HUES48 (cell line): ENCODE measurements around the gene DYNLL1.

Experiments
- H3K27ac ChIP-seq: one replicate; pipeline ENCODE4 v1.7.0; 2013; ENCODE audit warnings: low read depth, low read length, inconsistent platforms
- H3K27me3 ChIP-seq: 2 replicates; pipeline ENCODE4 v1.6.1; 2013; ENCODE audit warnings: mild to moderate bottlenecking, low read length; ENCODE audit not compliant: control insufficient read depth, insufficient read depth
- H3K36me3 ChIP-seq: 2 replicates; pipeline ENCODE4 v1.6.1; 2013; ENCODE audit warnings: low read length; ENCODE audit not compliant: control insufficient read depth, insufficient read depth
- H3K4me1 ChIP-seq: 2 replicates; pipeline ENCODE4 v1.6.1; 2013; ENCODE audit warnings: mild to moderate bottlenecking, low read length; ENCODE audit not compliant: control insufficient read depth, insufficient read depth
- H3K4me3 ChIP-seq: 2 replicates; pipeline ENCODE4 v1.5.1; 2013; ENCODE audit warnings: mild to moderate bottlenecking, low read depth, low read length
- H3K9ac ChIP-seq: 2 replicates; pipeline ENCODE4 v1.6.1; 2013; ENCODE audit warnings: mild to moderate bottlenecking, low read depth, low read length, moderate library complexity
- H3K9me3 ChIP-seq: 2 replicates; pipeline ENCODE4 v1.6.1; 2013; ENCODE audit warnings: low read length; ENCODE audit not compliant: control insufficient read depth, insufficient read depth

DYNLL1 gene

GRCh38 chr12:120465756-120466155 is 30.2 kb upstream of the DYNLL1 start:
- Histone ChIP-seq H3K9me3 (no peaks in the 10 kb centered on the region), H3K4me1 (peaks cover 7% of the 10 kb centered on the region; the same call in 1 of the 2 replicates), H3K9ac (no peak overlapping the region), H3K4me3 (no peak overlapping the region), H3K27me3 (no peaks in the 10 kb centered on the region), H3K27ac (no peak overlapping the region), H3K36me3 (peaks cover 67% of the 10 kb centered on the region)

DNA sequence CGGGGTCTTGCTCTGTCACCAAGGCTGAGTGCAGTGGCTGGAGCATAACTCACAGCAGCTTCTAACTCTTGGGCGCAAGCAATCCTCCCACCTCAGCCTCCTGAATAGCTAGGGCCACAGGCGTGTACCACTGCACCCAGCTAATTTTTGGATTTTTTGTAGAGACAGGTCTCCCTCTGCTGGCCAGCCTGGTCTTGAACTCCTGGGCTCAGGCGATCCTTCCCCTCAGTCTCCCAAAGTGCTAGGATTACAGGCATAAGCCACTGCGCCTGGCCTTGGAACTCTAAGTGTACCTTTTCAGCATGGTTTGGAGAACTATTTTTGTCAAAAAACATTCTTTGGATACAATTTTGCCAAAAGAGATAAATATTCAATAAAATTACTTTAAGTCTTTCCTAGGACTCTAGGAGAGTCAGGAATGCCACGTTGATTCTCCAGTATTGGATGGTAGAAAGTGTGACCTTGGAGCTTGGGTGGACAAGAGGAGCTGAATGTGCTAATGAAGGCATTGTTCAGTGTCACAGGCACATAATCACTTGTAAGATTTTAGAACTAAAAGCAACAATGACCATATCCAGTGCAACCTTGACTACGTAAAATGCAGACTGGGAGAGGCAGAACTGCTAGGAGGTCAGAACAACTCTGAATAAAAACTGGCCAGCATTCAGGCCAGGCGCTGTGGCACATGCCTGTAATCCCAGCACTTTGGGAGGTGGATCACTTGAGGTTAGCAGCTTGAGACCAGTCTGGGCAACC is 29.2 kb upstream of the DYNLL1 start:
- peaks cover 57% of the 10 kb centered on the region for H3K36me3 ChIP-seq
- H3K9me3 ChIP-seq = no peaks in the 10 kb centered on the region

DNA sequence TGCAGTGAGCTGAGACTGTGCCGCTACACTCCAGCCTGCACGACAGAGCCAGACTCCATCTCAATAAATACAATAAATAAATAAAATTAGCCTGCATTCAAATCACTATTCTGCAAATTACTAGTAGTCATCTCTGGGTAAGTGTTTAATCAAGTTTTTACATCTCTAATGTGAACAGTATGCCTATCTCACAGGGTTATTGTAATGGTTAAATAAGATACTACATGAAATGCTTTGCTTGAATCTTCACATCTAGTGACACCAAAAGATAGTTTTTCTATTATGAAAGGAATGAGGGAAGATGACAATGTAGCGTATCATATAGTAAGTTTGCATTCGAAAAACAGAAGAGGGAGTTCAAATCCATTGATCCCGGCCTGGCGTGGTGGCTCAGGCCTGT is 28.5 kb upstream of the DYNLL1 start:
- Histone ChIP-seq H3K4me3 (no peak overlapping the region), H3K27ac (no peak overlapping the region), H3K36me3 (peaks cover 50% of the 10 kb centered on the region), H3K4me1 (peaks cover 7% of the 10 kb centered on the region; the same call in 1 of the 2 replicates), H3K9me3 (no peaks in the 10 kb centered on the region), H3K27me3 (no peaks in the 10 kb centered on the region), H3K9ac (no peak overlapping the region)

More for the DNA sequence above, 29.2 kb upstream of the DYNLL1 start:
- Histone ChIP-seq H3K9ac (no peak overlapping the region), H3K27me3 (no peaks in the 10 kb centered on the region), H3K27ac (peak overlapping the region; percentile 7), H3K4me3 (no peak overlapping the region), H3K4me1 (peaks cover 7% of the 10 kb centered on the region; the same call in 1 of the 2 replicates)

DNA sequence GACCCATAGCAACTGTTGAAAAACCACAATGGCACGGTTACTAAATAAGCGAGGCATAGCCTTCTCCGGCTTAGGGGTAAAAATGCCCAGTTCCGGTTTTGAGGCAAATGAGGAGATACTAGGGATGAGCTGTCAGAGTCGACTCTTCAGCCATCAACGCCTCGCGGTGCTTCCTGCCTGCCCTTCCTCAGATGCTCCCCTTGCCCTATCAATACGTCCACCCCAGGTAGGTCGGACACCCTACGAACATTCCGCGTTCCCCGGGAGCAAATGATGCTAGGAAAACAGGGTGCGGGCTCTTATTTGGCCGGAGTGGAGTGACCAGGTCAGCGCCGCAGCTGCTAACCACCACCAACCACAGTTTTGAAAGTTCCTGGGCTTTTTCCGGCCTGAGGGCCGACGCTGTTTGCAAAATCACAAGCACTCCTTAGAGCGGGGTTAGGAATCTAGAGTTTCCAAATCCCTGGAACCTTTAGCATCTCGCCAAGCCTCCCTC is 27.5 kb upstream of the DYNLL1 start:
- H3K4me3 ChIP-seq = peak overlapping the region; percentile 72
- H3K27ac ChIP-seq = peak overlapping the region; percentile 96
- peaks cover 7% of the 10 kb centered on the region; the same call in 1 of the 2 replicates for H3K4me1 ChIP-seq
- H3K36me3 ChIP-seq = peaks cover 40% of the 10 kb centered on the region
- H3K9ac ChIP-seq = peak overlapping the region; percentile 62
- no peaks in the 10 kb centered on the region for H3K27me3 ChIP-seq
- H3K9me3 ChIP-seq = no peaks in the 10 kb centered on the region

GRCh38 chr12:120468821-120469449 is 27.0 kb upstream of the DYNLL1 start:
- Histone ChIP-seq H3K36me3 (peaks cover 35% of the 10 kb centered on the region), H3K9me3 (no peaks in the 10 kb centered on the region), H3K9ac (peak overlapping the region; percentile 91), H3K4me1 (peaks cover 7% of the 10 kb centered on the region; the same call in 1 of the 2 replicates), H3K4me3 (peak overlapping the region; percentile 72), H3K27me3 (no peaks in the 10 kb centered on the region), H3K27ac (peak overlapping the region; percentile 96)

DNA sequence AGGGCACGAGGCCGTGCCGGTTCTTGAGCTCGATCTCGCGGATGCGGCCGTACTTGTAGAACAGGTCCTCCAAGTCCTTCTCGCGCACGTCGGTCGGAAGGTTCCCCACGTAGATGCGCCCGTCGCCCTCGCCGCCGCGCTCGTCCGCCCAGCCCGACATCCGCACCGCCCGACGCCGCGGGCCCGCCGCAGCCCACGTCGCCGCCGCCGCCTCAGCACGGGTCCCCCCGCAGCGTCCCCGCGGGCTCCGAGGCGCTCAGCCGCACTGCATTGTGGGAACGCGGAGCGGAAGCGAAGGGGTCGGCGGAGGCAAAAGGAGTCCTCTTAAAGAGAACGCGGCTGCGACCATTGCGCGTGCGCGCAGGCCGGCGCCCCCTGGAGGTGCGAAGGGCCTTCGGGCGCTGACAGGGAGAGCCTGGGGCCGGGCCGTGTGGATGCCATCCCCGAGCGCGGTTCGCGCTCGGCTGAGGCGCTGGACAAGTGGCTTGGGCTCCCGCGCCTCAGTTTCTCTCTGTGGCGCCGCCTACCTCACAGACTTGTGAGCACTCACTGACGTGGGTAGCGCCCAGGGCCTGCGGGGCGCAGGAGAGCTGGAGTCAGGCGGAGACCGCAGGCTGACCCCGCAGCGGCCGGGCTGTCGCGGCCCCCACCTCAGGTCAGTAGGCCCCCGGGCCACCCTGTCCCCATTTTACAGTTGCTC is 26.3 kb upstream of the DYNLL1 start, which contains the start of gene SRSF9:
SRSF9 (minus strand) TSS at position 299 of the 700 bp plus-strand sequence; CDS start at position 160, 139 bp downstream.
- H3K36me3 ChIP-seq = peaks cover 28% of the 10 kb centered on the region

DNA sequence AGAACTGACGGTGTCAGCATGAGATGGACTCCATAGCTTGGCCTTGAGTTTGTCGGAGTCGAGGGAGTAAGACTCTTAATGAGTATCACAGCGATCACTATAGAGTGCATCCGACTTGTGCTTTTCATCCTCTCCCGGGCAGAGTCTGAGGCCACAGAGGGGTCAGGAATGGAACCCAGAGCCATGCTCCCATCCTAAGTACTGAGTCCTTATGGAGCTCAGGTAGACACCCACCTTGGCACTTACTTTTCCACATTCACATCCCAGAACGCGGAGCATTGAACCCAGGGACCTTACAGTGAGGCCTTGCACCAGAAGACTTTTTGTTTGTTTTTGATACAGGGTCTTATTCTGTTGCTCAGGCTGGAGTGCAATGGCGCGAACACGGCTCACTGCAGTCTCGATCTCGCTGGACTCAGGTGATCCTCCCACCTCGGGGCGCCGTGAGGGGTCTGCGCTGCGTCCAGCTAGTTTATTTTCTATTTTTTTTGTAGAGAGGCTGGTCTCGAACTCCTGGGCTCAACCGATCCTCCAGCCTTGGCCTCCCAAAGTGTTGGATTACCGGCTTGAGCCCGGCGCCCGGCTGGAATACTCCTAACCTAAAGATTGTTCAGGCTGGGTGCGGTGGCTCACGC is 25.6 kb upstream of the DYNLL1 start:
- Histone ChIP-seq H3K9ac (peak overlapping the region; percentile 16; the same call in 1 of the 2 replicates), H3K4me3 (peak overlapping the region; percentile 72), H3K27ac (peak overlapping the region; percentile 96), H3K27me3 (no peaks in the 10 kb centered on the region), H3K9me3 (no peaks in the 10 kb centered on the region), H3K36me3 (peaks cover 21% of the 10 kb centered on the region), H3K4me1 (peaks cover 7% of the 10 kb centered on the region; the same call in 1 of the 2 replicates)

More for the DNA sequence above, 26.3 kb upstream of the DYNLL1 start, which contains the start of gene SRSF9:
- peak within 1 kb of the TSS; percentile 96 for H3K27ac ChIP-seq
- peak within 1 kb of the TSS; percentile 72 for H3K4me3 ChIP-seq
- H3K4me1 ChIP-seq = peaks cover 7% of the 10 kb centered on the region; the same call in 1 of the 2 replicates
- no peaks in the 10 kb centered on the region for H3K27me3 ChIP-seq
- no peaks in the 10 kb centered on the region for H3K9me3 ChIP-seq
- H3K9ac ChIP-seq = peak within 1 kb of the TSS; percentile 91

DNA sequence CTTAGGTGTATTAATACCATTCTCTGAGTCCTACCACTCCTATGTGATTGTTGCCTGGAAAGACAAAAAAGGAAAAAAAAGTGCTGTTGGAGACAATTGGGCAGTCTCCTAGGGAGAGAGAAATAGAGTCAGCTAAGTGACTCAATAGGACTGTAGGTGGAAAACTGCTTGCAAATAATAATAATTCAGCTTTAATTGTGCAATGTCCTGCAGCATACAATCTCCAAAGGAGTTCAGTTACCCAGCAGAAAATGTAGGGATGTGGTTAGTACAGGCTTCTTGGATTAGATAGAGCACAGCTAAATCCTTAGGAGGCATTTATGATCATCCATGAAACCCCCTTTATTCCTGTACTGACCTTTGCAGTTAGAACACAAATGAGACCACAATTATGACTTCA is 23.4 kb upstream of the DYNLL1 start:
- H3K36me3 ChIP-seq = peaks cover 2% of the 10 kb centered on the region; the same call in 1 of the 2 replicates
- H3K27ac ChIP-seq = no peak overlapping the region
- 0 out of 2 replicates have a peak, but pooled peaks cover 4% of the 10 kb centered on the region for H3K4me1 ChIP-seq
- no peaks in the 10 kb centered on the region for H3K9me3 ChIP-seq
- no peaks in the 10 kb centered on the region for H3K27me3 ChIP-seq
- no peak overlapping the region for H3K9ac ChIP-seq
- H3K4me3 ChIP-seq = no peak overlapping the region

DNA sequence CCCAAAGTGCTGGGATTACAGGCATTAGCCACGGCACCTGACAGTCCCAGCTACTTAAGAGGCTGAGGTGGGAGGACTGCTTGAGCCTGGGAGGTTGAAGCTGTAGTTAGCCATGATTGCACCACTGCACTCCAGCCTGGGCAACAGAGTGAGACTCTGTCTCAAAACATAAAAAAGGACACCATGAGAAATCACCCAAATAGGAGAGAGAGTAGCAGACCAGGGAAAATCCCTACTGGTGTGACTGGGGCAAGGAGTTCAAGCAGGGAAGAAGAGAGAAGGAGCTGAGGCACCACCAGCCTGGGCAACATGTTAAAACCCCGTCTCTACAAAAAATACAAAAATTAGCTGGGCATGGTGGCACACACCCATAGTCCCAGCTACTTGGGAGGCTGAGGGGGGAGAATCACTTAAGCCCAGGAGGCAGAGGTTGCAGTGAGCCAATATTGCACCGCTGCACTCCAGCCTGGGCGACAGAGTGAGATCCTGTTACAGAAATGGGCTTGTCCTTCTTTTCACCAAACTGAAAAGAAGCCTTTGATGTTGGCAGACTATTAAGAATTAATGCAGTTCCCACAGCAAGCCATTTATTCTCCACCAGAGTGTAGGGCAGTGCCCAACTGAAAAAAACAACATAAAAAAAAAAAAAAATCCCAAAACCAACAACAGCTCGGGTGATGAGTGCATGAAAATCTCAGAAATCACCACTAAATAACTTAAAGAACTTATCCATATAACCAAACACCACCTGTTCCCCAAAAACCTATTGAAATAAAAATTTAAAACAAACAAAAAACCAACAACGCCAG is 21.9 kb upstream of the DYNLL1 start:
- H3K9ac ChIP-seq = no peak overlapping the region
- H3K9me3 ChIP-seq = no peaks in the 10 kb centered on the region
- no peak overlapping the region for H3K27ac ChIP-seq
- H3K4me1 ChIP-seq = 0 out of 2 replicates have a peak, but pooled peaks cover 4% of the 10 kb centered on the region
- no peaks in the 10 kb centered on the region for H3K36me3 ChIP-seq
- H3K27me3 ChIP-seq = no peaks in the 10 kb centered on the region
- H3K4me3 ChIP-seq = no peak overlapping the region

GRCh38 chr12:120474616-120474960 is 21.3 kb upstream of the DYNLL1 start:
- Histone ChIP-seq H3K4me1 (0 out of 2 replicates have a peak, but pooled peaks cover 4% of the 10 kb centered on the region), H3K36me3 (no peaks in the 10 kb centered on the region), H3K27me3 (no peaks in the 10 kb centered on the region), H3K27ac (no peak overlapping the region), H3K4me3 (no peak overlapping the region), H3K9me3 (no peaks in the 10 kb centered on the region), H3K9ac (no peak overlapping the region)
